NK-92 treated with Interleukin-12 subunit alpha and Interleukin-12 subunit beta, amount 100 ng/mL, for 24 hours (cell line): ENCODE results near the gene TERF2IP.

Experiments used
- DNase-seq: peaks from one replicate; lab custom pipeline; 2025; lab: John Stamatoyannopoulos, UW

TERF2IP gene

GRCh38 chr16:75640598-75640997, 7.0 kb upstream of the TERF2IP start:
- no peak for DNase-seq

- DNase-seq, result no peak
Observed at GRCh38 chr16:75644240-75645012, 3.1 kb upstream of the TERF2IP start.

DNA sequence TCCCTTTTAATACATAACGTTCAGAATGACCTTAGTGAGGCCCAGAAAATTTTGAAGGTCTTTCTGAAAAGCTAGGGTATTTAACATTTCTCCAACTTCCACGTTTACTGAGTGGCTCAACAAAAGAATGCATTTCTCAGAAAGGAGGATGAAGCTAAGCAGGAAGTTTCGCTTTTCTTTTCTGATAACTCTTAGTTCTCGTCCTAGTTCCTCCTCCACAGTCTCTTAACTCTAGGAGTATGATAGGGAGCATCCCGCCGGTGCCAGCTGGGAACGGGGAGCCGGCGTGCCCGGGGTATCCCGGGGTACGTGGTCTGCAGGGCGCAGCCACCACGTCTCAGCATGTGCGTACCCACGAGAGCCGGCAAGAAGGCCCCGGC, 471 bp upstream of the TERF2IP start:
- no peak for DNase-seq

GRCh38 chr16:75648265-75649076, 898 bp downstream of the TERF2IP start:
- peak; percentile 48 for DNase-seq

GRCh38 chr16:75653922-75654321, 6.3 kb downstream of the TERF2IP start:
- no peak for DNase-seq

DNA sequence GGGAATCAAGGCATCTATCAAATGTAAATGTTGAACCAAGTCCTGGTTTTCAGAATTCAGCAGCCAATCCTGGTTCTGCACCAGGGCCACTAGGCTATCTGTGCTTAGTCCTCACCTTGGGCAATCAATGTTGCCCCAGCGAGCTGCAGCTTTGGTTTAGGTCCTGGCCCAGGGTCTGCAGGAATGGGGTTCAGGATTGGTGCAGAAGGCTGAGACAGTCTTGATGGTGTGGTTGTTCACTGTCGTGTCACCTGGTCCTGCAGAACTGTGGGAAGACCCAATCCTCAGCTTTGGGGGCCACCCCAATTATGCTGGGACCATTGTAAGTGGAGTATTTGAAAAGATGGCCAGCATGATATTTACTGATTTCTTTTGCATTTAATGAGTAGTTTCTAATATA, 10.6 kb downstream of the TERF2IP start:
- DNase-seq, result no peak

DNA sequence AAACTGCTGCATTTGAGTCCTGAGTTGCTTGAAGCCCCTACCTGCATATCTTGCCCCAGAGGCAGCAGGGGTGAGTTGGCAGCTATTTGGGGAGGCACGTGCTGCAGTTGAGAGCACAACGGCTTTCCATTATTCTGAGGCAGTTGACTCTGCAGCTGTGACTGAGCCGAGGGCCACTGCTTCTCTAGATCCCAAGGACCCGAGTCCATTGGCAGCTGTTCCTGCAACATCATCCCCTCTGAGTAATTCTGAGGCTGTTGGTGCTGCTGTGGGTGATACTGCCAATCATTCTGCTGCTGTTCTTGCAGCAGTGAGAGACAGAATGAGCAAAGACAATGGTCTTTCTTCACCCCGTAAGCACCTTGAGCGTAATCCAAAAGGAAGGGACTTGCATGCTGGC, 12.7 kb downstream of the TERF2IP start:
- no peak for DNase-seq

GRCh38 chr16:75660726-75661302, 13.2 kb downstream of the TERF2IP start:
- DNase-seq, result no peak

DNA sequence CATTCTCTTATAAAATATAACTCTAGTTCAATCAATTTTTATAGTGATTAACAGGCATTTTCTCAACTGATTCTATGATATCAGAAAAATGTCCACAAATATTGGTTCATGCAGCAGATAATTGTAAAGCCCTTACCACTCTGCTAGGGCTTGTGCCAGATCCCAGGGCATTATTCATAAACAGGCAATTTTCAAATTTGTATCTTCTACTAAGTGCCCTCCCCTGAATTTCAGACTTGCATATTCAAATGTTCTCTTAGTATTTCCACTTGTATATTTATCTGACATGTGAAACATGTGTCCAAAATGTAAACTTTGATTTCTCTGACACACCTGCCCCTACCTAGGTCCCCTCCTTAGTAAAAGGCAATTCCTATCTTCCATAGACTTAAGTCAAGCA, 19.9 kb downstream of the TERF2IP start:
- DNase-seq, result no peak

DNA sequence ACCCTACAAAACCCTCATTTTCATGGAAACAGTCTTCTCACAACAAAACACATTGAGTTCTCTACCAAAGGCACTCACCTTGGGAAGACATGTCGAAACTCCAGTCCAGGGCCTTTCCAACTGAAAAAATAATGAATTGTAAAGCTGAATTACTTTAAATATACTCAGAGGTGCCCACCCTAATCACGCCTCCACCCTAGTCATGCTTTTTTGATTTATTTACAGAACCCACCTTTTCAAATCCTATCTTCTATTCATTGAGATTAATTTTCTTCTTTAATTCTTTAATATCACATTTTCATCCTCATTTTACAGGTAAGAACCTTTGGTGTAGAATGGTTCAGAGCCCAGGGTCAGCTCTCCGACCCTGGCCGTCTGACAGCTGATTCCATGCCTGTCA, 29.3 kb downstream of the TERF2IP start, which contains the start of gene CPHXL2:
TSS of gene CPHXL2 (minus strand) at position 101 of the 400 bp plus-strand sequence. CDS start at position 91, 10 bp downstream.
- DNase-seq, result no peak

DNA sequence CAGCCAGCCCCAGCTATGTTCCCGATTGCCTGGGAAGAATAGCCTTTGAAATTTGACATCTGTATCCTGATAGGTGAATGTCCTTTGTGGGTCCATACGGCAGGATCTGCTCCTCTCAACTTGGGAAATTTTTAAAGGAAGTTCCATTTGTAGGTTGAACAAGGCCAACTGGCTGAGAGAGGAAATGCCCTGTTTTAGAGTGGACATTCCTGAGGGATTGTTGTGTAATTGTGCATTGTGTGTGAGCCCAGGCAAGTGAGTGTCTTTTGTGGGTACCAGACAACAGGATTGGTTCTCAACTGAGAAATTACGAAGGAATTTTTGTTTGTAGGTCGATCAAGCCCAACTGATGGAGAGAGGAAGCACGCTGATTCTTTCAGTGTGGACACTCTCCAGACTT, 31.8 kb downstream of the TERF2IP start:
- DNase-seq, result no peak

GRCh38 chr16:75682308-75682707, 34.7 kb downstream of the TERF2IP start:
- DNase-seq, result no peak

GRCh38 chr16:75687361-75687760, 39.8 kb downstream of the TERF2IP start:
- DNase-seq, result no peak

- no peak for DNase-seq
Observed at GRCh38 chr16:75695708-75696107, 48.1 kb downstream of the TERF2IP start.

- DNase-seq, result no peak
Observed at GRCh38 chr16:75697571-75697970, 50.0 kb downstream of the TERF2IP start.

- DNase-seq, result no peak
Observed at GRCh38 chr16:75701361-75701760, 53.8 kb downstream of the TERF2IP start, which contains the start of gene DUXB. TSS of gene DUXB (minus strand) at chr16:75701461. CDS start at chr16:75701418, 43 bp downstream.

- no peak for DNase-seq
Observed at GRCh38 chr16:75702242-75702641, 54.7 kb downstream of the TERF2IP start.

GRCh38 chr16:75703306-75703705, 55.7 kb downstream of the TERF2IP start:
- no peak for DNase-seq
